CD4-positive, alpha-beta T cell (primary cell): Measurements from ENCODE around the gene CDC20. TPM values are rescaled to one million over a fixed set of nuclear protein-coding genes. Genes with fewer than 3 reads are reported as not detected.

Experiments used
- ATAC-seq: fragments of 200-7000 bp; cut with Tn5 transposase; one replicate; pipeline ENCODE4 v1.10.0; 2022; ENCODE audit warnings: mild to moderate bottlenecking; ENCODE audit not compliant: poor library complexity
- CTCF ChIA-PET: fragments of 350-600 bp; sonication (Branson Sonifier 250); formaldehyde crosslinking; loops from one replicate; lab custom pipeline; 2021; ENCODE audit warnings: antibody characterized with exemption, inconsistent platforms; lab: Charles Lee
- POLR2A ChIA-PET: fragments of 350-600 bp; sonication (Branson Sonifier 250); formaldehyde crosslinking; loops from one replicate; lab custom pipeline; 2021; ENCODE audit warnings: antibody characterized with exemption, inconsistent platforms; lab: Charles Lee
- DNase-seq, 14 experiments: peaks; one replicate each; pipeline ENCODE4 v3.0.0-alpha.2; 2013 to 2020; ENCODE audit warnings: mixed read lengths in 2 of 14
- H3K27ac ChIP-seq, 2 donors: one replicate each; pipeline versions ENCODE4 v1.5.1 to v1.7.0; 2013; ENCODE audit warnings: low read length in 2 of 2, low read depth in 1 of 2, mild to moderate bottlenecking in 1 of 2
- H3K27me3 ChIP-seq, 2 experiments: 1 replicate in 1 of 2; 2 replicates in 1 of 2; pipeline versions ENCODE4 v1.6.1 to v1.7.0; 2013; ENCODE audit warnings: low read length in 2 of 2, control low read depth in 1 of 2, mild to moderate bottlenecking in 1 of 2, moderate library complexity in 1 of 2; ENCODE audit not compliant: insufficient read depth in 2 of 2, control insufficient read depth in 1 of 2
- H3K36me3 ChIP-seq: one replicate; pipeline ENCODE4 v1.6.1; 2013; ENCODE audit warnings: low read length, control low read depth; ENCODE audit not compliant: insufficient read depth
- H3K4me1 ChIP-seq: one replicate; pipeline ENCODE4 v1.6.1; 2013; ENCODE audit warnings: low read length, control low read depth; ENCODE audit not compliant: insufficient read depth
- H3K4me3 ChIP-seq: one replicate; pipeline ENCODE4 v1.5.1; 2013; ENCODE audit warnings: mild to moderate bottlenecking, low read length, moderate library complexity
- H3K9me3 ChIP-seq, 2 experiments: 1 replicate in 1 of 2; 2 replicates in 1 of 2; pipeline versions ENCODE4 v1.6.1 to v1.7.0; 2013; ENCODE audit warnings: low read length in 2 of 2, mild to moderate bottlenecking in 2 of 2, control low read depth in 1 of 2, moderate library complexity in 1 of 2; ENCODE audit not compliant: control insufficient read depth in 1 of 2, insufficient read depth in 1 of 2
- H3K27ac Mint-ChIP-seq: one replicate; pipeline ENCODE4 v1.8.0; 2020; ENCODE audit warnings: mixed read lengths
- H3K27me3 Mint-ChIP-seq: one replicate; pipeline ENCODE4 v1.8.0; 2021; ENCODE audit warnings: mixed read lengths
- H3K36me3 Mint-ChIP-seq: one replicate; pipeline ENCODE4 v1.8.0; 2021; ENCODE audit warnings: low read depth, mixed read lengths
- H3K4me1 Mint-ChIP-seq: one replicate; pipeline ENCODE4 v1.8.0; 2021; ENCODE audit warnings: low read depth, mixed read lengths
- H3K4me3 Mint-ChIP-seq: one replicate; pipeline ENCODE4 v1.8.0; 2020; ENCODE audit warnings: mild to moderate bottlenecking, mixed read lengths
- H3K9me3 Mint-ChIP-seq: one replicate; pipeline ENCODE4 v1.8.0; 2020; ENCODE audit warnings: mixed read lengths
- intact Hi-C, 2 experiments: fragments of 100-400 bp; cut with DNase I in 1 of 2; cut with micrococcal nuclease in 1 of 2; formaldehyde crosslinking; loops; one replicate each; pipeline versions ENCODE4 v1.15.1 to v1.9.0; 2023 to 2025; cut with DNase I, micrococcal nuclease
- total RNA-seq, 174 experiments: library from RNA in 2 of 174; stranded (reverse) in 2 of 174; gene quantifications; one replicate each; pipeline ENCODE4 v1.2.3 and lab custom pipeline; 2021 to 2026
- TF ChIP-seq, protein P1 (sequence below): fragments of 200-600 bp; IDR thresholded peaks from one replicate; pipeline ENCODE4 v1.8.0; 2022; ENCODE audit warnings: antibody characterized with exemption, mild to moderate bottlenecking

Gene CDC20
- total RNA-seq, 2 experiments from 2014 or later = 1.1 to 1.8 TPM

DNA sequence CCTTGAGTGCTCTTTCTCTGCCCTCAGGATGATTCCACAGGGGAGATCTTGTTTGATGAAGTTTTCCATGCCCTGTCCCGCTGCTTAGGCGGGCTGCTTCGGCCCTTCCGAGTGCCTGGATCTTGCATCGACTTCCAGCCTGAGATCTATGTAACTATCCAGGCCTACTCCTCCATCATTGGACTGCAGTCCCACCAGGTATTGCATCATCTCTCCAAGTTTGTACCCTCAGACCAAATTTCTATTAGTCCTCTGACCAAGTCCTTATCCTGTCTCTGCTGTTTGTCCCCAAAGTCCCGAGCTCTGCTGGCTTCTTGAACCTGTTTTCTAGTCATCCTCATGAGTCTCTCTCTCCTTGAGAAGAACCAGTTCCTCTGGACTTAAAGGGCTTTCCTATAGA lies 45.6 kb downstream of the CDC20 start:
- H3K27me3 ChIP-seq = no peaks in the 10 kb centered on the region
- intact Hi-C loops = no loop called here
- H3K4me1 ChIP-seq = no peaks in the 10 kb centered on the region
- no peak overlapping the region for H3K27ac Mint-ChIP-seq
- H3K36me3 ChIP-seq = peaks cover 59% of the 10 kb centered on the region
- TF ChIP-seq, protein P1, sequence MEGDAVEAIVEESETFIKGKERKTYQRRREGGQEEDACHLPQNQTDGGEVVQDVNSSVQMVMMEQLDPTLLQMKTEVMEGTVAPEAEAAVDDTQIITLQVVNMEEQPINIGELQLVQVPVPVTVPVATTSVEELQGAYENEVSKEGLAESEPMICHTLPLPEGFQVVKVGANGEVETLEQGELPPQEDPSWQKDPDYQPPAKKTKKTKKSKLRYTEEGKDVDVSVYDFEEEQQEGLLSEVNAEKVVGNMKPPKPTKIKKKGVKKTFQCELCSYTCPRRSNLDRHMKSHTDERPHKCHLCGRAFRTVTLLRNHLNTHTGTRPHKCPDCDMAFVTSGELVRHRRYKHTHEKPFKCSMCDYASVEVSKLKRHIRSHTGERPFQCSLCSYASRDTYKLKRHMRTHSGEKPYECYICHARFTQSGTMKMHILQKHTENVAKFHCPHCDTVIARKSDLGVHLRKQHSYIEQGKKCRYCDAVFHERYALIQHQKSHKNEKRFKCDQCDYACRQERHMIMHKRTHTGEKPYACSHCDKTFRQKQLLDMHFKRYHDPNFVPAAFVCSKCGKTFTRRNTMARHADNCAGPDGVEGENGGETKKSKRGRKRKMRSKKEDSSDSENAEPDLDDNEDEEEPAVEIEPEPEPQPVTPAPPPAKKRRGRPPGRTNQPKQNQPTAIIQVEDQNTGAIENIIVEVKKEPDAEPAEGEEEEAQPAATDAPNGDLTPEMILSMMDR = no peak
- H3K4me1 Mint-ChIP-seq = peaks cover 5% of the 10 kb centered on the region
- H3K9me3 Mint-ChIP-seq = no peaks in the 10 kb centered on the region
- POLR2A ChIA-PET = no interaction called here
- peaks cover 72% of the 10 kb centered on the region for H3K36me3 Mint-ChIP-seq
- DNase-seq (no peak), ATAC-seq (no peak)
- CTCF ChIA-PET = no interaction called here
- H3K27ac ChIP-seq = no peak overlapping the region
- no peak overlapping the region for H3K4me3 Mint-ChIP-seq
- no peaks in the 10 kb centered on the region for H3K27me3 Mint-ChIP-seq
- H3K9me3 ChIP-seq = no peaks in the 10 kb centered on the region
- no peak overlapping the region for H3K4me3 ChIP-seq

DNA sequence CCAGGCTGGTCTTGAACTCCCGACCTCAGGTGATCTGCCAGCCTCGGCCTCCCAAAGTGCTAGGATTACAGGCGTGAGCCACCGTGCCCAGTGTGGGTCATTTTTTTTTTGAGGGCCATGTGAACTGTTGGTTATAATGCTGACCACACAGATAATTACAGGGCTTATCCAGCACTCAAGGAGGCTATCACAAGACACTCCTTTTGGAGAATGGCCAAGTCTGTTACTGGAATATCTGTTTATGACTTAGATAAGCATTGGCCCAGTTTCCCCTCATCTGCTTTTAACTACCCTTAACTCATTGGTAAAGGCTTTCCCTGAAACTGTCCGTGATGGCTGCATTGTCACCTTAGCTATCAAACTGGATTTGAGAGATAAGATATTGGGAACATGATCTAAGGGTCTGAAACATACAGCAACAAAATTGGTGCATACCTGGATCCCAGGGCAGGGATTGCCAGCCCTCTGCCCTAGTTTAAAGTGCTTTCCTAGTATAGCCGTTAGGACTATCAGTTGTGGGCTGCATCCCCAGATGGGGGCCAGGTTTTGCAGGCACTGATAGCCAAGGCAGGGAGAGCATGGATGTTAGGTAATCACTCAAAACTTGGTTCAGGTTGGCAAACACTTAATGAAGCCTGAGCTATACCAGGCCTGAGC lies 46.6 kb downstream of the CDC20 start:
- no peak for ATAC-seq
- CTCF ChIA-PET = no interaction called here
- intact Hi-C loops = no loop called here
- no peak for DNase-seq
- H3K36me3 Mint-ChIP-seq = peaks cover 80% of the 10 kb centered on the region
- H3K4me3 Mint-ChIP-seq = no peak overlapping the region
- H3K27me3 Mint-ChIP-seq = no peaks in the 10 kb centered on the region
- TF ChIP-seq, protein P1 = no peak
- POLR2A ChIA-PET = no interaction called here
- H3K9me3 ChIP-seq = no peaks in the 10 kb centered on the region
- H3K27ac ChIP-seq = no peak overlapping the region
- no peak overlapping the region for H3K27ac Mint-ChIP-seq
- no peaks in the 10 kb centered on the region for H3K27me3 ChIP-seq
- no peaks in the 10 kb centered on the region for H3K4me1 ChIP-seq
- H3K9me3 Mint-ChIP-seq = no peaks in the 10 kb centered on the region
- H3K36me3 ChIP-seq = peaks cover 61% of the 10 kb centered on the region
- H3K4me1 Mint-ChIP-seq = peaks cover 5% of the 10 kb centered on the region
- H3K4me3 ChIP-seq = no peak overlapping the region

DNA sequence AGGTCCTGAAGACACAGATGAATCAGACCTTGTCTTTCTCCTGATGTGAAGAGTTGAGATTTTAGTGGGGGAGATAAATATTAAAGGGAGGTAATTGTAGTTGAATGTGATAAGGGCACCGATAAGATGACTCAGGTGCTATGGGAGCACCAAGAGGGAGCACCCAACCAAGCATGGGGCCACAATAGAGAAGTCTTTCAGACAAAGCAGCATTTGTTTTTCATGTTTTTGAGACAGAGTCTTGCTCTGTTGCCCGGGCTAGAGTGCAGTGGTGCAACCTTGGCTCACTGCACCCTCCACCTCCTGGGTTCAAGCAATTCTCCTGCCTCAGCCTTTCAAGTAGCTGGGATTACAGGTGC lies 47.1 kb downstream of the CDC20 start:
- H3K27me3 Mint-ChIP-seq = no peaks in the 10 kb centered on the region
- Histone ChIP-seq H3K27ac (no peak overlapping the region), H3K9me3 (no peaks in the 10 kb centered on the region), H3K4me1 (no peaks in the 10 kb centered on the region), H3K36me3 (peaks cover 62% of the 10 kb centered on the region), H3K4me3 (no peak overlapping the region), H3K27me3 (no peaks in the 10 kb centered on the region)
- peaks cover 5% of the 10 kb centered on the region for H3K4me1 Mint-ChIP-seq
- intact Hi-C loops = no loop called here
- H3K9me3 Mint-ChIP-seq = no peaks in the 10 kb centered on the region
- no peak for DNase-seq
- ChIA-PET CTCF (interaction anchor here (0.6 kb wide), 1 partner anchor 29 kb away, joined by 5 read pairs; no protein-coding TSS in a partner anchor), POLR2A (no interaction called here)
- no peak overlapping the region for H3K27ac Mint-ChIP-seq
- TF ChIP-seq, protein P1 = no peak
- no peak for ATAC-seq
- no peak overlapping the region for H3K4me3 Mint-ChIP-seq
- peaks cover 84% of the 10 kb centered on the region for H3K36me3 Mint-ChIP-seq
